ENCODE measurements around the gene ADAMTS15. TPM values are rescaled to one million over a fixed set of nuclear protein-coding genes. Genes with fewer than 3 reads are reported as not detected.
A peak's percentile ranks its signal among the peaks of the same experiment; 100 is the strongest.

Gene ADAMTS15
- total and polyA plus RNA-seq, 2 of the 4 experiments (the other 2 are of a cell fraction) = 3.0 to 5.0 TPM

DNA sequence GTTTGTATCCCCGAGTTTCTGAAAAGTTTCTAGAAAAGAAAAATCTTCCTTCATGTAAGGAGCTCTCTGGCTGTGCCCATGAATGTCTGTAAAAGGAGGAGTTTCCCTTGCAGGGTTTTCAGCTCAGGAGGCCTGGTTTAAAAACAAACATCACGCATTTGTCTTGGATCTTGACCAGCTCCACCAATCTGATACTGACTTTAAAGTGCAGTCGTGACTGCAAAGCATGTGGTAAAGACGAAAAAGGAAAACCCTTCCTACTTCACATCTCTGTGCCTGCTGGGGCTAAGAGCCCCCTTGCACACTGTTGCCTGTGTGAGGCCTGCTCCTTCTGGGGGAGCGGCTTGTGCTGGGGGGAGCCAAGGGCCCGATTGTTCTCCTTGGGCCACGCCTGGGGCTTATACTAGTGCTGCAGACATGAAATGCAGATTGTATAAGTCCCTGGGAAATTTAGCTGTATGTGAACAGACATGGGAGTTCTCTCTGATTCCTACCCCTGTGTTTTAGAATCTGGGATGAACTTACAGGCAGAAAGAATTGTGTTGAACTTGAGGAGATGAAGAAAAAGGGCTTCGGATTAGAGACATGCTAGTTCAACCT is 62.1 kb downstream of the ADAMTS15 start:
- ChIA-PET CTCF (interaction anchor here (2.1 kb wide), 1 partner anchor 13 kb away, joined by 11 read pairs; no protein-coding TSS in a partner anchor), POLR2A (ENCODE audit: unreplicated experiment) (no interaction called here)
- 49% methylated on average over 3 of the region's 8 CpGs; no CpG with 5 or more reads in 1 of the 2 experiments for WGBS, 2 experiments (ENCODE audit: extremely low coverage in 2 of 2, insufficient read length in 1 of 2)
- Histone ChIP-seq H3K4ac (ENCODE audit: low read depth, low read length) (peak overlapping the region; percentile 88), H3K4me2 (ENCODE audit: low read depth, low read length) (no peak overlapping the region; the same call in 1 of the 2 replicates), H4K8ac (ENCODE audit: low read depth in 2 of 2, low read length in 2 of 2) (peak overlapping the region; percentile 5 to 83; a peak in 3 of 4 replicates), H3K27me3 (ENCODE audit: control insufficient read depth, insufficient read depth, low read length) (no peaks in the 10 kb centered on the region), H3K9me3 (ENCODE audit: control insufficient read depth, insufficient read depth, low read length) (peaks cover 5% of the 10 kb centered on the region; the same call in 1 of the 2 replicates), H3K79me1 (ENCODE audit: low read depth in 1 of 2, low read length in 2 of 2) (no peaks in the 10 kb centered on the region), H3K56ac (ENCODE audit: extremely low read depth, insufficient read depth, low read length) (no peak overlapping the region; the same call in 1 of the 2 replicates), H2AK9ac (replicated peaks; ENCODE audit: low read depth, low read length, poor library complexity) (peak overlapping the region; percentile 62), H2AFZ (replicated peaks; ENCODE audit: low read length, poor library complexity) (peak overlapping the region; percentile 83), H3K18ac (ENCODE audit: low read depth, low read length) (peak overlapping the region; percentile 74), H2BK5ac (ENCODE audit: low read depth, low read length, poor library complexity, severe bottlenecking) (peak overlapping the region; percentile 67), H2BK120ac (ENCODE audit: low read depth, low read length) (peak overlapping the region; percentile 86), H3K23ac (ENCODE audit: low read depth, low read length) (no peak overlapping the region), H4K5ac (ENCODE audit: low read depth, low read length) (peak overlapping the region; percentile 76), H2AK5ac (ENCODE audit: low read depth, low read length) (0 out of 2 replicates have a peak overlapping the region, but pooled peaks have one; percentile 4), H2BK20ac (ENCODE audit: low read depth, low read length) (peak overlapping the region; percentile 78; the same call in 1 of the 2 replicates), H3K27ac (ENCODE audit: insufficient read depth, low read length) (peak overlapping the region; percentile 82; the same call in 1 of the 2 replicates), H3K9ac (ENCODE audit: low read depth, low read length) (peak overlapping the region; percentile 51), H3K14ac (replicated peaks; ENCODE audit: low read depth, low read length) (peak overlapping the region; percentile 80; the same call in 1 of the 2 replicates), H4K91ac (ENCODE audit: insufficient read depth, low read depth, low read length) (peak overlapping the region; percentile 56; the same call in 1 of the 2 replicates), H3K4me1 (ENCODE audit: control insufficient read depth, insufficient read depth, low read length) (peaks cover 28% of the 10 kb centered on the region), H3K9me1 (ENCODE audit: insufficient read depth, low read length) (peaks cover 11% of the 10 kb centered on the region; the same call in 1 of the 2 replicates), H3K36me3 (ENCODE audit: control insufficient read depth, insufficient read depth, low read length) (no peaks in the 10 kb centered on the region), H2BK15ac (ENCODE audit: low read depth, low read length) (peak overlapping the region; percentile 33; the same call in 2 of the 3 replicates), H4K20me1 (ENCODE audit: insufficient read depth, low read length) (no peaks in the 10 kb centered on the region), H3K4me3 (ENCODE audit: insufficient read depth, low read depth, low read length) (no peak overlapping the region)
- intact Hi-C loops (cut with micrococcal nuclease) = no loop called here
- no TSS peak for BruUV-seq (replicated peaks)
- in situ Hi-C loops (cut with MboI; ENCODE audit: low sequenced_read_pairs) = no loop called here
- TF ChIP-seq MXI1 (IDR thresholded peaks at IDR 0.05; ENCODE audit: borderline replicate concordance, low read depth, low read length) (no peak), FOS (IDR thresholded peaks at IDR 0.05; ENCODE audit: low read depth, low read length) (no peak), CHD1 (IDR thresholded peaks at IDR 0.05; ENCODE audit: low read depth, low read length) (no peak)
- TF ChIP-seq, protein P1, sequence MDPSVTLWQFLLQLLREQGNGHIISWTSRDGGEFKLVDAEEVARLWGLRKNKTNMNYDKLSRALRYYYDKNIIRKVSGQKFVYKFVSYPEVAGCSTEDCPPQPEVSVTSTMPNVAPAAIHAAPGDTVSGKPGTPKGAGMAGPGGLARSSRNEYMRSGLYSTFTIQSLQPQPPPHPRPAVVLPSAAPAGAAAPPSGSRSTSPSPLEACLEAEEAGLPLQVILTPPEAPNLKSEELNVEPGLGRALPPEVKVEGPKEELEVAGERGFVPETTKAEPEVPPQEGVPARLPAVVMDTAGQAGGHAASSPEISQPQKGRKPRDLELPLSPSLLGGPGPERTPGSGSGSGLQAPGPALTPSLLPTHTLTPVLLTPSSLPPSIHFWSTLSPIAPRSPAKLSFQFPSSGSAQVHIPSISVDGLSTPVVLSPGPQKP (IDR thresholded peaks at IDR 0.05; ENCODE audit: borderline replicate concordance, low read depth, low read length) = no peak
- DNase-seq (peak; percentile 83), ATAC-seq (ENCODE audit: low read depth) (peak; percentile 90)
- dilution Hi-C loops (cut with HindIII; ENCODE audit: low sequenced_read_pairs, unreplicated experiment) = no loop called here

Data from IMR-90 (cell line).